Stimulated activated effector memory CD8-positive, alpha-beta T cell treated with anti-CD3 and anti-CD28 coated beads, Interleukin-12 subunit alpha, Interleukin-12 subunit beta, amount 100 ng/mL, for 72 hours (primary cell): ENCODE measurements around the gene ALDOA.
"Not testable (repeated sequence)": the region's sequence is repeated elsewhere in the genome, so short reads cannot be mapped to it uniquely, and the experiment has no call there.

Source experiments
- ATAC-seq: fragments of 150-1000 bp; cut with Tn5 transposase; 2 replicates; pipeline ENCODE4 v1.10.0; 2021
- DNase-seq, 2 donors: peaks; one replicate each; pipeline ENCODE4 v3.0.0; 2021 to 2022; ENCODE audit warnings: low spot score in 2 of 2
- H3K27ac Mint-ChIP-seq: one replicate; pipeline ENCODE4 v1.8.0; 2022; ENCODE audit warnings: mild to moderate bottlenecking, mixed read lengths
- H3K36me3 Mint-ChIP-seq: one replicate; pipeline ENCODE4 v1.8.0; 2022; ENCODE audit warnings: mild to moderate bottlenecking, mixed read lengths
- H3K4me1 Mint-ChIP-seq: one replicate; pipeline ENCODE4 v1.8.0; 2022; ENCODE audit warnings: mixed read lengths
- H3K4me3 Mint-ChIP-seq: one replicate; pipeline ENCODE4 v1.8.0; 2022; ENCODE audit warnings: mild to moderate bottlenecking, mixed read lengths
- H3K9me3 Mint-ChIP-seq: one replicate; pipeline ENCODE4 v1.8.0; 2022; ENCODE audit warnings: mixed read lengths

The ALDOA gene

GRCh38 chr16:30030841-30031413 is 34.6 kb upstream of the ALDOA start, which contains the start of gene TLCD3B:
Gene TLCD3B (minus strand): TSS chr16:30031271. CDS start chr16:30030527, 744 bp downstream.
- DNase-seq: no peak
- Mint-ChIP-seq H3K9me3 (no peaks in the 10 kb centered on the region), H3K27ac (no peak within 1 kb of the TSS), H3K4me1 (peaks cover 30% of the 10 kb centered on the region), H3K4me3 (peak within 1 kb of the TSS; percentile 50), H3K36me3 (peaks cover 6% of the 10 kb centered on the region)
- no peak for ATAC-seq

GRCh38 chr16:30031477-30031918 is 34.1 kb upstream of the ALDOA start:
- Mint-ChIP-seq H3K36me3 (peaks cover 6% of the 10 kb centered on the region), H3K4me1 (peaks cover 30% of the 10 kb centered on the region), H3K27ac (no peak overlapping the region), H3K9me3 (no peaks in the 10 kb centered on the region), H3K4me3 (no peak overlapping the region)
- ATAC-seq (no peak), DNase-seq (no peak)

- H3K4me3 Mint-ChIP-seq: peak overlapping the region; percentile 46
- peak; percentile 54 for ATAC-seq
These were observed 33.3 kb upstream of the ALDOA start for GRCh38 chr16:30032083-30032819.

DNA sequence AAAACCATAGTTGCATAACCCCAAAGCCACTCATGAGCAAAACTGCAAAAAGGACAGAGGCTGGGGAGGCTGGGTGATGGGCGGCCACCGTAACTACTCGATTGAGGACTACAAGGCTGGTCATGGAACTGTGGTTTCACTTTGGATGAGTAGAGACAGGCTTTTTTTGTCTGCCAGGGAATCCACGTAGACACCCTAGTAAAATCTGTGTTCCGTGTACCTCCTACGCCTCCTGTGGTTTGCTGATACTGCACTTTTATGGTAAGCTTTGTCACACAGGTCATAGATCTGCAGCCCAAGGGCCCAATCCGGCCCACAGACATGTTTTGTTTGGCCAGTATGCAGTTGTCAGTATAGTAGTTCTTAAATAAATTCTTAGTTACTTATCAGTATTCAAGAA is 32.3 kb upstream of the ALDOA start:
- no peak overlapping the region for H3K4me3 Mint-ChIP-seq
- no peak for DNase-seq
- no peak overlapping the region for H3K27ac Mint-ChIP-seq
- peaks cover 22% of the 10 kb centered on the region for H3K4me1 Mint-ChIP-seq
- peaks cover 6% of the 10 kb centered on the region for H3K36me3 Mint-ChIP-seq
- no peaks in the 10 kb centered on the region for H3K9me3 Mint-ChIP-seq
- ATAC-seq: peak; percentile 83

More at GRCh38 chr16:30032083-30032819, 33.3 kb upstream of the ALDOA start:
- Mint-ChIP-seq H3K36me3 (peaks cover 6% of the 10 kb centered on the region), H3K27ac (no peak overlapping the region), H3K4me1 (peaks cover 30% of the 10 kb centered on the region), H3K9me3 (no peaks in the 10 kb centered on the region)
- DNase-seq: peak; percentile 59 to 81

DNA sequence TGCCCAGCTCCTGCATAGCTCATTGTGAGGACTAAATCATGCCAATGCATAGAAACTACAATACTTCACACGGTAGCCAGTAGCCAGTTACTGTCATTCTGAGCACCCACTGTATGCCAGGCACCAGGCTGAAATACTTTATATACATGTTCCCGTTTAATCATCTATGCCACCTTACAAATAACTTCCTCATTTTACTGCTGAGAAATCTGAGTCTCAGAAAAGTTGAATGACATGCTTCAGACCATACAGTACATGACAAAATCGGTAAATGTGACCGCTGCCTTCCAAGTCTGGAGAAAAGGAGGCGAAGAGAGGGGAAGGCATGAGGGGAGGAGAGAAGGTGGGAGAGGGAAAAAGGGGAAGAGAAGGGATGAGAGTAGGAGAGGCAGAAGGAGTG is 25.3 kb upstream of the ALDOA start:
- Mint-ChIP-seq H3K4me1 (peaks cover 5% of the 10 kb centered on the region), H3K4me3 (no peak overlapping the region), H3K36me3 (peaks cover 8% of the 10 kb centered on the region), H3K27ac (no peak overlapping the region), H3K9me3 (no peaks in the 10 kb centered on the region)
- ATAC-seq (no peak), DNase-seq (no peak)

DNA sequence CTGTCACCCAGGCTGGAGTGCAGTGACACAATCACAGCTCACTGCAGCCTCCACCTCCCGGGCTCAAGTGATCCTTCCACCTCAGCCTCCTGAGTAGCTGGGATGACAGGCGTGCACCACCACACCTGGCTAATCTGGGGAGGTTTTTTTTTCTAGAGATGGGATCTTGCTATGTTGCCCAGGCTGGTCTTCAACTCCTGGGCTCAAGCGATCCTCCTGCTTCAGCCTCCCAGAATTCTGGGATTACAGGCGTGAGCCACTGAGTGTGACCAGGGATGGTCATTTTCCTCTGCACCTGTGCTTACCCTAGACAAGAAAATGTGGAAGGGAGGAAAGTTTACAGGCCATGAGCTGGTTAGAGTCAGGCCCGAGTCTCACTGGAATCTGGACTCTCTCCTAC is 24.9 kb upstream of the ALDOA start:
- H3K36me3 Mint-ChIP-seq: peaks cover 11% of the 10 kb centered on the region
- not testable (repeated sequence) for H3K9me3 Mint-ChIP-seq, DNase-seq, ATAC-seq, H3K27ac Mint-ChIP-seq, H3K4me3 Mint-ChIP-seq, H3K4me1 Mint-ChIP-seq

GRCh38 chr16:30041841-30042240 is 23.7 kb upstream of the ALDOA start:
- peaks cover 9% of the 10 kb centered on the region for H3K4me1 Mint-ChIP-seq
- H3K36me3 Mint-ChIP-seq: peaks cover 11% of the 10 kb centered on the region
- H3K27ac Mint-ChIP-seq: no peak overlapping the region
- H3K9me3 Mint-ChIP-seq: no peaks in the 10 kb centered on the region
- no peak for DNase-seq
- no peak for ATAC-seq
- no peak overlapping the region for H3K4me3 Mint-ChIP-seq

- DNase-seq (no peak), ATAC-seq (no peak)
- peaks cover 11% of the 10 kb centered on the region for H3K36me3 Mint-ChIP-seq
- no peak overlapping the region for H3K27ac Mint-ChIP-seq
- no peak overlapping the region for H3K4me3 Mint-ChIP-seq
- no peaks in the 10 kb centered on the region for H3K9me3 Mint-ChIP-seq
- peaks cover 15% of the 10 kb centered on the region for H3K4me1 Mint-ChIP-seq
These were observed 19.4 kb upstream of the ALDOA start for GRCh38 chr16:30046178-30046577.

DNA sequence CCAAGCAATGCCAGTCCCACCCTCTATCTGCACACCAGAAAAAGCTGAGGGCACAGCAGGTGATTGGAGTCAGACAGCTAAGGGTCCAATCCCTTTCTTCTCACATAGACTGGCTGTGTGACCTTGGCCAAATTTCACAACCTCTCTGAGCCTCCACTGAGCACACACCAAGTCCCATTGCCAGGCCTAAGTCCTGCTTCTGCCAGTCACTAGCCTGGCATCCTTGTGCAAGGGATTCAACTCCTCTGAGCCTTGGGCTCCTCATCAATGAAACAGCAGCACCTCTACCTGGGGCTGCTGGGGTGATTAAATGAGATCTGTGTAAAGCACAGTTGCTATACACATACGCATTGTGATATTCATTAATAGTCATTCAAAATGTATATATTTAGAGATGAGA is 19.0 kb upstream of the ALDOA start:
- ATAC-seq: no peak
- no peak overlapping the region for H3K4me3 Mint-ChIP-seq
- no peak overlapping the region for H3K27ac Mint-ChIP-seq
- DNase-seq: no peak
- peaks cover 18% of the 10 kb centered on the region for H3K4me1 Mint-ChIP-seq
- peaks cover 11% of the 10 kb centered on the region for H3K36me3 Mint-ChIP-seq
- H3K9me3 Mint-ChIP-seq: no peaks in the 10 kb centered on the region

- peaks cover 28% of the 10 kb centered on the region for H3K4me1 Mint-ChIP-seq
- no peak overlapping the region for H3K27ac Mint-ChIP-seq
- peaks cover 27% of the 10 kb centered on the region for H3K36me3 Mint-ChIP-seq
- no peaks in the 10 kb centered on the region for H3K9me3 Mint-ChIP-seq
- H3K4me3 Mint-ChIP-seq: no peak overlapping the region
- ATAC-seq (no peak), DNase-seq (no peak)
These were observed 15.7 kb upstream of the ALDOA start for GRCh38 chr16:30049871-30050270.

- no peaks in the 10 kb centered on the region for H3K9me3 Mint-ChIP-seq
- peaks cover 19% of the 10 kb centered on the region for H3K36me3 Mint-ChIP-seq
- peaks cover 26% of the 10 kb centered on the region for H3K4me1 Mint-ChIP-seq
- H3K4me3 Mint-ChIP-seq: peak overlapping the region; percentile 82
- H3K27ac Mint-ChIP-seq: peak overlapping the region; percentile 33
- no peak for DNase-seq
- ATAC-seq: no peak
These were observed 14.0 kb upstream of the ALDOA start for GRCh38 chr16:30051518-30051917.

DNA sequence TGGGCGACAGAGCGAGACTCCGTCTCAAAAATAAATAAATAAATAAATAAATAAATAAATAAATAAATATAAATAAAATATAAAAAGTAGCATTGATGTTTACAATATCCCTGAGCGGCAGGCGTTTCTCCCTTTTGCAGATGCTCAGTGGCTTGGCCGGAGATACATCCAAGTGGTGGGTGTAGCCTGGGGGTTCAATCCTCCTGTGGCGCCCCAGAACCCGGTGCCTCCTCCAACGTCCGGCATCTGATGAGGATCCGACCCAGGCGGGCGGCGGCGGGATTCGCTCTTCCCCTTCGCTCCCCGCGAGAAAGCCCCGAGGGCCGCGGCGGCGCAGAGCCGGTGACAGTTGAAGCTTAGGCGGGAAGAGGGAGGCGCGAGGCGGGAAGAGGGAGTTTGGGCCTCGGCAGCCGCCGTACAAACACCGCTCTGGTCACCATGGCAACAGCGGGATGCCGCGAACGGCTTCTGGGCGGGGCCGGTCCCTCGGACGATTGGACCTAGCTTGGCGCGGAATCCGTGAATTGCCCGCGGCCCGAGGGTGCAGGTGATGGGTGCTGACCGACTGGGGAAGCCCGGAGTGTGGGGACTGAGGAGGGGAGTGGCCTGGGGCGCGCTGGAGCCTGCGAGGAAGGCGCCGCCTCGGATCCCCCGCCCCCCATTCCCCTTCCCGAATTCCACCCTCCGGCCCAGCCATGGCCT is 12.7 kb upstream of the ALDOA start:
- H3K9me3 Mint-ChIP-seq: no peaks in the 10 kb centered on the region
- H3K36me3 Mint-ChIP-seq: peaks cover 19% of the 10 kb centered on the region
- ATAC-seq (peak; percentile 91), DNase-seq (peak; percentile 94 to 99)
- H3K4me1 Mint-ChIP-seq: peaks cover 26% of the 10 kb centered on the region
- H3K4me3 Mint-ChIP-seq: peak overlapping the region; percentile 82
- H3K27ac Mint-ChIP-seq: peak overlapping the region; percentile 91

DNA sequence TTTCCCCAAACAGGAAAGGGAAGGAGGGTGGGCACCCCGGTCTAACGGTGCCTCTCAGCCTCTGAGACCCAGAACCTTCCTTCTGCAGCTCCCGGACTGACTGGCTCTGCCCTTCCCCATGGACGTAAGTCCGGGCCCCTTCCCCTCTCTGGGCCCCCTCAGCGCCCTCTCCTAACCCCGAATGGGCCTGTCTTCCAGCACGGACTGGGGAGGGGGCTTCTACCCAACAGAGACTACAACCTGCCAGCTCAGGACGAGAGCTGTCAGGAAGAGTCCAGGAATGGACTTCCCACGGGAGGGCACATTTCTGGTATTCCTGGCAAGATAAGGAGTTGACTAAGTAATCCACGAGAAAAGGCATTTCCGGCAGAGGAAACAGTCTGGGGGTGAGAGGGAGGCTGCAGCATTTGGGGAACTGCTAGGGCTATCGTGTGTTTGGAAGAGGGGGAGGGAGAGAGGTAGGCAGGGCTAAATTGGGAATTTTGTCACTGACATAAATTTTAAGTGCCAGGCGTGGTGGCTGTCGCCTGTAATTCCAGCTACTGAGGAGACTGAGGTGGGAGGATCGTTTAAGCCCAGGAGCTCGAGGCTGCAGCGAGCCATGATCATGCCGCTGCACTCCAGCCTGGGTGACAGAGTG is 12.1 kb upstream of the ALDOA start:
- Mint-ChIP-seq H3K36me3 (peaks cover 19% of the 10 kb centered on the region), H3K27ac (peak overlapping the region; percentile 91), H3K4me1 (peaks cover 26% of the 10 kb centered on the region), H3K9me3 (no peaks in the 10 kb centered on the region), H3K4me3 (peak overlapping the region; percentile 82)
- DNase-seq (no peak), ATAC-seq (peak; percentile 27)

DNA sequence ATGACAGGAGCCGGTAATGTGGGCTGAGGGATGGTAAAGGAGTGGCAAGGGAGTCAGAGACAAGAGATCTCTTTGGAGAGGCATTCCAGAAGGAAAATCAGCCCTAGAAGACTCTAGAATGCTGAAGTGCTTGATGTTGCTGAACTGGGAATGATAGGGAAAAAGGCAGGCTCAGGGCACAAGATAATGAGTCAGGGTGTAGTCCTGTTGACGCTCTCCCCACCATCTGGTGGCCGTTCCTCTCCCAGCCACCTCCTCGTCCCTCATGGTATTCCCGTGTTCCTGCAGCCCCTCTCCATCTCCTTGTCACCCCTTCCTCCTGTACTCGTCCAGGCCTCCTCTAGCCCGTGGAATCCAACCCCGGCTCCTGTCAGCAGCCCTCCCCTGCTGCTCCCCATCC is 11.1 kb upstream of the ALDOA start:
- DNase-seq (no peak), ATAC-seq (no peak)
- peaks cover 26% of the 10 kb centered on the region for H3K4me1 Mint-ChIP-seq
- no peak overlapping the region for H3K27ac Mint-ChIP-seq
- peak overlapping the region; percentile 82 for H3K4me3 Mint-ChIP-seq
- no peaks in the 10 kb centered on the region for H3K9me3 Mint-ChIP-seq
- peaks cover 19% of the 10 kb centered on the region for H3K36me3 Mint-ChIP-seq

GRCh38 chr16:30054959-30055553 is 10.5 kb upstream of the ALDOA start:
- DNase-seq (peak; percentile 47 to 77), ATAC-seq (peak; percentile 84)
- Mint-ChIP-seq H3K4me1 (peaks cover 26% of the 10 kb centered on the region), H3K9me3 (no peaks in the 10 kb centered on the region), H3K36me3 (peaks cover 19% of the 10 kb centered on the region), H3K27ac (no peak overlapping the region), H3K4me3 (peak overlapping the region; percentile 82)
